Anterior cingulate cortex (tissue), 58 donors: Measurements from ENCODE around the gene DGKG.

Experiments
- DNase-seq, 58 donors: peaks; one replicate each; lab custom pipeline; 2025; lab: John Stamatoyannopoulos, UW

Gene DGKG

DNA sequence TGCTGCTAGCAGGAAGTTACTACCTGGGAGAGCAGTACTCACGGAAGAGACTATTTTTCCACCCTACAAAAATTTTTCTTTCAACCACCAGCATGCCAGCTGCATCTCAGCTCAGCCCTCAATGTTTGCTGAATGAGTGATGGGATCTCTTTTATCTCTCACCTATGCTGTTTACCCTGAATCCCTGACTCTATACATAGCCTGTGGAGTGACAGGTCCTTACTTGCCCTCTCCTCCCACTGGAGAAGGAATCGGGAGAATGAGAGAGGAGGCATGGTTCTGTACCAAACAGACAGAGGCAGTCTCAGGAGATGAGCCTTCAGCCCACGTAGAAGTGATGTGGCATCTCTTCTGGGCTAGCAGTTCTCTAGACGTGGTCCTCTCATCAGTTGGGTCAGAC lies 6.7 kb upstream of the DGKG start:
- DNase-seq: no peak

DNA sequence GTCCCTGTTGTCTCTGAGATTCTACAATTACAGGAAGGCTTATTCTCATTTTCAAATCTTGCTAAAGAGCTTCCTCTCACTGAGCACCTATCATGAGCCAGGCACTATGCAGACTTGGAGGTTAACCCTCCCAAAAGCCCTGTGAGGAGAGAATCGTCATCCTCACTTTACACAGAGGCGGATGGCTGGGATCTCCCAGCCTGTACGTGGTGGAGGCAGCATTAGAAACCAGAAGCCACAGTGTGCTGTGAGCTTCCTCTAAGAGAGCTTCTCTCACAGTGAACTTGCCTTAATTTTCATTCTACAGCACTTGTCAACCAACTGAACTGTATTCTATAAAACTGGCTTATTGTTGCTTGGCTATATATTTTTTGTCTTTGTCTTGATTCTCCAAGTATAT lies 6.1 kb upstream of the DGKG start:
- DNase-seq: no peak

DNA sequence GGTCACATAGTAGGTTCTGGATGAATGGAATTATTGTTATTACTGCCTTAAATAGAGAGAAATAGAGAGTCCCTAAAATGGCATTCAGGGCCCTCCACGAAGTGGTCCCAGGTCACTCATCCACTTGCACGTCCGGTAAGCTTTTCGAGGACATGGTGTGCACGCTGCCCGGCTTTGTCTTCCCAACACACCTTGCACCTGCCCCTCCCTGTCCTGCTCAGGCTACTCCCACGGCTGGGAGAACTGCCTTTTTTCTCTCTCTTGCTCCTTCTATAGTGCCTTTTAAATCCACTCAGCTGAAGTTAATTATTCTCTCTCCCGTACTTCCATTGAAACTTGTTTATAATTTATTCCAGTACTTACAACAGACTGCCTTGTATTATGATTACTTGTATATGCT lies 5.6 kb upstream of the DGKG start:
- no peak for DNase-seq

DNA sequence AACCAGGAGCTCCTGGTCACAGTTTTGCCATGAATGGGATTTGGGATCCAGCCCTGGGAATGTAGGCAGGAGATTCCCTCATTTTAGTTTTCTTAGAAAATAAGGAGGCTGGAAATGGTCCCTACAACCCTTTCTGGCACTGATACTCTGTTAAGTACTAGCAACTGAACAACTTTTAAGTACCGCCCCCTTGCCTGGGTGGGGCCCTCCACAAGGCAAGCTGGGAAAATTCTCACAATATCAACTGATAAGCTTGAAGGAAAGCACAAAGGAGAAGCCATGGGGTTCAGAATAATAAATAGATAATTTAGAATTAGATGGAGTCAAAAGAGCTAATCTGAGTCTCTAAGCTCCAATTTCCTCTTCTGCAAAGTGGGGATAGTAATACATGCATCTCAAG lies 4.2 kb upstream of the DGKG start:
- no peak for DNase-seq

DNA sequence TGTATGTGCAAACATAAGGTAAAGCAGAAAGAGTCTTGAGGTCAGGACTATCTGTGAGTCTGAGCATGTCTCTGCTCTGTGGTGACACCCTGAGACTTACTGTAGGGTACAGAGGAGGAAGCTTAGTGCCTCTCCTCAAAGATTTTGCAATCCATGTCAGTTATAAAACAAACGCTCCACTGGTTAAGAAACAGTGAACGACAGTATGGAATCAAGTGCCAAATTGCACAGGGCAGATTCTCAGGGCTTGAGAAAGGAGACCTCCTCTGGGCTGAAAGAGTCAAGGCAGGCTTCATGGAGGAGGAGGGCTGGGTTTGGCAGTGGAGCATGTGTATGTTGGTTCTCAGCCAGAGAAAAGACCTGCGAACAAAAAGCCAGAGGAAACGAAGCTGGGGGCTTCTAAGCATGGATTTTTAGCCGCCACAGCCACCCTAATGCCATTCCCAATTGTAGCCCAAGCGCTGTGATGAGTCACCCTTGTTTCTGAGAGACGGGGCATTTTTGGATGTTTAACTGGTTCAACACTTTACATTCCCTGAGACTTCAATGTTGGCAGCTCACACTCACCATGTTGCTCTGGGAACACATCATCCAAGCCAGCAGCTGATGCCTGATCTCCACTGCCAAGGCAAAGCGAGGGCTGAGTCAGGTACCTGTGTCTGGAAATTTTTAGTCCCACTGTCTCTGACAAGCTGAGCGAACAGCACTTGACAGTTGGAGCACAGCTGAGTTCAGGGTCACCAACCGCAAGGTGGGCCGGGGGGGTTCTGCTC lies 3.4 kb upstream of the DGKG start:
- peak in 48 of 58 donors; percentile 7 to 88 (median 48) for DNase-seq

DNA sequence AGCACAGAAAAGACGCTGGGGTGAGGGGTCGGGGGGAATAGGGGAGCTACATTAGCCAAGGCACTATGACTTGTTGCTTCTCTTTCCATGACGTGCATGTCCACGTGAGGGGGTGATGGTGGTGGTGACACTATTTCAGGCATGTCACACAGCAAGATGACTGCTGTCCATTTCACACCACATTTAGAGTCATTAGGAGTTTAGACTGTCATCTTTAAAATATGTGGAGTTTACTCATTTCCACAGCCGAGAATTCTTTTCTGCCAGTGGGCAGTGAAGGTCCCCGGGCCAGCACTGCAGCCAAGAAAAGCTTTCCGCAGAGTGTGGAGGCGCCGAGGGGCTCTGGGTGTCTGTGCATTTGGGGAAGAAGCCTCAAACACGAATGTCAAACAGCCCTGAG lies 954 bp upstream of the DGKG start:
- DNase-seq: no peak

DNA sequence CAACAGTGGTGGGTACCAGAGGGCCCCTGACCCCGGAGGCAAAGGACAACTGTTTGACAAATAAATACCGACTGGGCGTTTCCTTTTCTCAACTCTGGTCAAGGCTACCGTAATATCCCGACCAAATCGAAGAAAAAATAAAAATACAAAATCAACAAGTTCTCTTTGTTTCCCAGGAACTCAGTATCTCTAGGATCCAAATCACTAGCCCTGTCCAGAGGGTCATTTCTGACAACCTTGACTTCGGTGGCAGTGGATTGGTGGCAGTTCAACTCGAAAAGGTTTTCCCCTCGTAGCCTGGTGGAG lies 456 bp upstream of the DGKG start:
- no peak for DNase-seq

DNA sequence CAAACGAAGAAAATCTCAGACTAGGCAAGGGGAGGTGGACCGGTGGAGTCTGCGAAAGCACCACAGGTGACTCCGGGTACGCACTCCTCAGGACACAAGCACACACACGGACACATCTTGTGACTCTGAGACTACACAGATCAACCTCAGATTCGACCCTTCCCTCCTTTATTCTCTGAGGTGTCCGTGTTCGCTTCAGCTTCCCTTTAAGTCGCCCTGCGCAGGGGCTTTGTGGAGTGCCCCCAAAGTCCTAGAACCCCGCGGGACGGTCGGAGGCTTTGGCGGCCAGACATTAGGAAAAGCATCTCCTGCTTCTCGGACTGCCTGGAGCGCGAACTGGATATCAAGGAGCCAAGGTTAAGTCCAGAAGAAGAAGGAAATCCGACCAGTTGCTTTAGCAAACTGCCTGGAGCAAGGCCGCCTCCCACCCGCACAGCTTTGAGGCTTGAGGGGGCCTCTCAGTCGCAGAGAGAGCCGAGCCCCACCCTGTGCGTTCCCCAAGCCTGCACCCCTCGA lies 730 bp downstream of the DGKG start:
- DNase-seq: peak in 3 of 58 donors; percentile 9 to 49 (median 35)

DNA sequence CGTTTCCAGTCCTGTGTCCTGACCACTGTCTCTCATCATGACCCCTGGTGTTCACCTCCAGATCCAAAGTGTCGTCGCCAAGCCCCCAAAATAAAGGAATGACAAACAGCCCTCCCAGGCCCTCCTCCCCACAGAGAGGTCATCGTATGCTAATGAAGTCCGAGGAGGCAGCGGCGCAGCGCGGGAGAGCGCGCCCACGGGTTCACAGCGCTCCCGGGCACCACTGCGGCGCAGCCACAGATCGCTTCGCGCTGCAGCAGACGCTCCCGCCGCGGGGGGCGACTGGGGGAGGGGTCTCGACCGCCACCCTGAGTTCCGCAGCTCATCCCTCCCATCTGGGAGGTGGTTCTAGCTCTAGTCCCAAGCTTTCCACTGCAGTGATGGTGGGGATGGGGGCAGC lies 1.3 kb downstream of the DGKG start:
- DNase-seq: peak in 27 of 58 donors; percentile 4 to 47 (median 20)

DNA sequence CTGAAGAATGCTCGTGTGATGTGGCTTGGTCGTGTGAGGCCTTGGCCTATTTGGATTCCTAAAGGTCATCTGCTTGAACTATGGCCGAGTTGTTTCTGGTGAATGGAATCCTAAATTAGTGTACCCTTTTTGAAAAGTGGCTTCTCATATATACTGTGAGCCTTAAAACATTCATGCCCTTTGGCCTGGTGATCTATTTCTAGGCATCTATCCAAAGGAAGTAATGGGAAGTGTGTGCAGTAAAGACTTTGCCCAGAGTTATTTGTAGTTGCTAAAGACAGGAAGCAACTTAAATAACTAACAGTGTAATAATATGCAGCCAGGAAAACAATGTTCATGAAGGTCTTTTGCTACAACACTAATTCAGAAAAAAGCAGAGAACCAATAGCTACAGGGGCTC lies 3.0 kb downstream of the DGKG start:
- DNase-seq: no peak

DNA sequence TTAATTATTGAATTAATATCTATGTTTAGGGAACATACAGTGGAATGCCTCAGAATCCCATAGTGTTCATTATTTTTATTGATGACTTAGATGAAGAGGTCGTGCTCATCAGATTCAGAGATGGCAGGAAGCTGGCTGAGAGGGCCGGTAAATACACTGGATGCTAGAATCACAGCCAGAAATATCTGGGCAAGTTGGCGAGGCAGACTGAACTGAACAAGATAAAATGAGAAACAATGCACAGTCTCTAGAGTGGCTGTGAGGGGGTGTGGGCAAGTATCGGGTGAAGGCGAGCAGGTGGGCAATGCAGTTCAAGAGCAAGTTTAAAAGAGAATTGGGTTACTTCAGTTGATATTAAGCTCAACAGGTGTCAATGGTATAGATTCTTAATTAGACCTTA lies 5.9 kb downstream of the DGKG start:
- DNase-seq: no peak

DNA sequence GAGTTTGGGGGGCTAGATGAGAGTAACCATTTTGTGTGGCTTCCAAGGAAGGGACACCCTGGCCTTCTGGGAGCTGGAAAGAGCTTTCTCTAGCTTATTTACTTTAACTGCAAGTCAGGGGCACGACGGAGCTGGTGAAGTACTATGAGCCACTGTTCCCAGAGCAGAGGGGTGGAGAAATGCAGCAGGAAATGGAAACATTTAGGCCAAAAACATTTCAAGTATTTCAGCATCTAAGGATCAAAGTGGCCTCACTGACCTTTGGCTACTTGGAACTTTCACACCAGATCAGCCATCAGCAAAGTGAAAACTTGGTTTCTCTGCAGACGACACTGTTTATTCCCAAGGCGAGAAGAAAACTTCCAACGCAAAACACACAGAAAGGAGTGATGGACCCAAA lies 7.9 kb downstream of the DGKG start:
- DNase-seq: no peak

DNA sequence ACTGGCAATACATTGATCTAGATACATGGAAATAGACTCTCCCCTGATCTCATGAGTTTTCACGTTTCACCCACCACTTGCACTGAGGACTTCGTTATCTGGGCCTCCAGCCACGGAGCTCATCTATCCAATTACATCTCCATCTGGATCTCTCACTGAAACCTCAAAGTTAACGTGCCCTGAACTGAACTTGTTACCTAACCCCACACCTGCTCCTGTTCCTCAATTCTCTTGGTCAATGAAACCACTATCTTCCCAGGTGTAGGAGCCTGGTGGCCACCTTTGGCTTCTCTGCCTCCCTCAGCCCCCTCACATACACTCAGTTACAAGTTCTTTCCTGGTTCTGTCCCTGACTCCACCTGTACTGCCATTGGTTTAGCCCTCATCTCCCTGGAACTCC lies 9.7 kb downstream of the DGKG start:
- DNase-seq: no peak

DNA sequence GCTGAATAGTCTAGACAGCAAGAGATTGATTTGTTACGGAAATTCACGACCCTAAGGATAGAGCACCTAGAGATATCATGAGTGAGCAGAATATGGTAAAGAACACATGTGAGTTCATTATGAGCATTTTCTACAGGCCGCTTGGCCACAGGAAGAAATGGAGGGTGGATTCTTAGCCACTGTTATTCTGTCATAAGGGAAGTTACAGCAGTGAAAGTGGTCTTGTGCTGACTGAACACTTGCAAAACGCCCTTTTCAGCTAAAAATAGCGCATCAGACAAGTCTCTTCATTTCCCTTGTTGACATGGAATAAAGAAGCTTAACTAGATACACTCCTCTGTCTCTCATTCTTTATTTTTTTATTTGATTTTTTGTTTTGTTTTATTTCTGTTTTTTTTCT lies 19.8 kb downstream of the DGKG start:
- peak in 2 of 58 donors; percentile 15 to 17 for DNase-seq

DNA sequence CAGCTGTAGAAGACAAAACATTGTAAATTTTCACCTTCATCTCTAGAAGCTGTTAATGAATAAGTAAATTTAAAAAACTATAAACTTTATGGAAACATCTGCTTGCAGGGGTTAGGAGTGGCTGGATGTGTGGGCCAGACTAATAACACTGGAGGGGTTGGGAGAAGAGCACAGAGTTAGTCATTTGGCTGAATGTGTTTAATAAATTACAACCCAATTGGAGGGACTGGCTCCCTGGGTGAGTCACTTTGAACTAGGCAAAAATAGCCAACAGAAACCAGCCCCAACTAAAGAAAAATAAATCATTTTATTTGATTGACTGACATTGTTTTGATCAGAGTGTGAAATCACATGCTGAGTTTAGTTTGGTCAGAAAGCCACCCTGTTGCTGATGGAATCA lies 21.8 kb downstream of the DGKG start:
- DNase-seq: no peak

DNA sequence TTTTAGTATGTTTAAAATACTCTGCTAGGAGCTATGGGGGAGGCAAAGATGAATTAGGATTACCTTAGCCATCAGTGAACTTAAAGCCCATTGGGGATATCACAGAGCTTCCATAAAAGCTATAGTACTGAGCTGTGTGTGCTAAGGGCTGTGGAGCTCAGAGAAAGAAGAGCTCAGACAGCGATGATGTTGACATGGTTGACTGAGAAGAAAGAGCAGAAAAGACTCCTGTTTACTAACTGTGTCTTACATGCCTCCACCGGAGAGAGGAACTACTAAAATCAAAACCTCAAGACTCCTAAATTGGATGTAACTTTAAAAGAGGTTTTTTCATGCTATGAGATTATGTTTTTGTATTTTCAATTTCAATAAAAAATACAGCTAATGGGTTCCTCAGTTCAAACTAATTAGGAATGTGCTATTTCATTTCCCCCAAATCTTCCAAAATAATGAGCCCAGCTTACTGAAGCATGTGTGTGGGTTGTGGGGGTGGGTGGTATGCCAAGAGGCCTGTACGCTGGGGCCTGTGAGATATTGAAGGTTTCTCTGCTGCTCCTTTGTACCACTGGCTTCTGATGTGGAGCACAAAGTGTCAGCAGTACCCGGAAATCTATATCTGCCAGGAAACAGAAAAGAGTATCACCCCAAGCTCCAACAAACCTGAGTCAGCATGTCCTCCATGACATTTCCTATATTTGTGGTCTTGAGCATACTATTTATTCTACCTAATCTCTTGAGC lies 22.7 kb downstream of the DGKG start:
- no peak for DNase-seq

DNA sequence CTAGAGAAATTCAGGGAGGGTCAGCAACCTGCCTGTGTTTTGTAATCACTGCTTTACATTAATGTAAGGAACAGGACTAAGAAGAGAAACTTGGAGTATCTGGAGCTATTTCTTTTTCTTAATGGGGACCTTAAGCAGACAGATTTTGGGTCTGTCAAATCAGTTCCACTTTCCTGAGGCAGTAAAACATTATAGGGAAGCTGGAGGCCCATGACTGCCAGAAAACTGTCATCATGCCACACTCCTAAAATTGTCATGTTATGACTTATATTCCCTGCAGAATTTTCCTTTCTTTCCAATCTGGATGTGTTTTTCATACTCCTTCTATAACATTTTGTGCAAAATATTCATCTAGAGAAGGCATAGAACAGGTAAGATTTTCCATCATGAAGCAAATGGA lies 28.8 kb downstream of the DGKG start:
- no peak for DNase-seq

DNA sequence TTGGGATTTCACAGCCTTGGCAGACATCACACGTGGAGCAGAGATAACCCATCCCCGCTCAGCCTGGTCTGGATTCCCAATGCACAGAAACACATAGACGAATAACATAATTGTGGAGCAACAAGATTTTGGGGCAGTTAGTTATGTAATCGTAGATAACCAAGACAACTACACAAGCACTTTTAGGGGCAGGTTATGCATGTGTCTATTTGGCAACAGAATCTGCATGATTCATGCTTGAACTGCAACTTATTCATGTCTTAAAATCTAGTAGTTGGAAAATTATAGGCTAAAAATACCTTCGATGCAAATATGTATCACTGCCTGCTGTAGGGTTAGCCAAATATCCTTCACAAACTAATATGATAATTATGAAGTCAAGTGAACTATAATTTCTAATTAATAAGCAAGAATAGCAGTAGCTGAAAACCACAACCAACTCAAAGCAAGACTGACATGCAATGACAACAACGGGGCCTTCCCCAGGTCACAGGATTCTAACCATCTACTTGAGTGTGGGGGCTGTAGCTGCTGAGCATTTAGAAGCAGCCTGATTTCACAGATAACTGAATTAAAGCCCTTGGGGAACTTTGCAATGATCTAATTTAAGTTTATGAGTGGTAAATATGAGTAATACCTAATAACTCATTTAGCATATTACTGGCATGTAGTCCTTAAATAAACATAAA lies 31.1 kb downstream of the DGKG start:
- no peak for DNase-seq

DNA sequence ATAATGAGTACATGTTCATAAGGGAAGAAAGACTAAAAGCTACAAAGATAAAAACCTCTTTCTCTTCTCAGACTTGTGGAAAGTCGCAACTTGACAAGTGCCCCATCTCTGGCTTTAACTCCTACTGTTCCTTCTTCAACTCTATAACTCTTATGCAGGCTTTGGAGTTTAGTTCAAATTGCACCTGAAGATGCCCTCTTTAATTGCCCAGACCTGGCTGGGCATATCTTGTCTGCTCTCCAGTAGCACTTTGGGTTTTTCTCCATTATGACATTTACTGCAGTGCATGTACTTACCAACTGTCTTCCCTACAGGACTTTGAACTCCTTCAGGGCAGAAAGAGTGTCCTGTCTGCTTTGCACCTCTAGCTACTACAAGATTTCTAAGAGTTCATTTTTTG lies 32.4 kb downstream of the DGKG start:
- no peak for DNase-seq

DNA sequence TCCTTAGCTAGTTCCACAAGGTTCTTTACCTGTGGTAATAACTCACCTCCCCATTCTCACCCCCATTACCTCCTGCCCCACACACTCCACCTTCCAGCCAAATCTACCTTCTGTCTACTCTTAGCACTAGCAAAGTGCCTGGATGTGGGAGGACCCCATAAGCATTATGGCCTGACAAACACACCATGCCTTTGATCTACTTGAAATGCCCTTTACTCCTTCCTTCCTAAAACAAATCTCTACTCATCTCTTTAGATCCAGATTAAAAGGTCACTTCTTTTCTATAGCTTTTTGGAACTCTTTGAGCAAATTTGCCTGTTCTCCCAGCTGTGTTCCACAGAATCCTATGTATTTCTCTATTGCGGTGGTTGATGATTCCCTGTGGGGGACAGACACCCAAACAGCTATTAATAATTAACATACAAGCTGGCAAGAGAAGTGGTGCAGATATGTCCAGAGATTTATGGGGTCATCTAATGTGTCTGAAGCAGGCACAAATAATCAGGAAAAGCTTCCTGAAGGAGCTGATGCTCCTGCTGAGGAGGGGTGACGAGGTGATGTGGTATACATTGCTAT lies 34.0 kb downstream of the DGKG start:
- DNase-seq: no peak

DNA sequence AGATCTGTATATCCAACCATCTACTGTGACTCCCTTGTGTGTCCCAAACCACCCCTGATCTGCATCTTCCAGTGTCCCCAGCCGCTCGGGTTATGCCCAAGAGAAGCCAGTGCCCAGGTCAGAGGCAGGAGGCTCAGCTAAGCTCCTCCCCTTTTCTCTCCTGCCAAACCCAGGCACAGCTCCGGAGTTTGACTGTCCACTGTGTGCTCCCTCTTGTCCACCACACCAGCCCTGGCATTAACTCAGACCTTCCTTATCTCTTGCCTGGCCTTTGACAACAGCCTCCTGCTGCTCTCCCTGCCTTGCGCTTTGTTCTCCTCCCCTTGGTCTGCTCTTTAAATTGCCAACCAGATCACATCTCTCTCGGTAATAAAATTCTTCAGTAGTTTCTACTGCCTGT lies 39.3 kb downstream of the DGKG start:
- no peak for DNase-seq
